GM12801 (cell line): ENCODE data around the gene CHD6.

Experiments
- CTCF ChIP-seq: IDR thresholded peaks from one replicate; pipeline ENCODE4 v1.5.1; 2011; ENCODE audit warnings: control low read depth; ENCODE audit not compliant: insufficient read length; ENCODE audit errors: extremely low read depth

Gene CHD6

GRCh38 chr20:41551011-41551705, 67.0 kb downstream of the CHD6 start:
- TF ChIP-seq CTCF: no peak

DNA sequence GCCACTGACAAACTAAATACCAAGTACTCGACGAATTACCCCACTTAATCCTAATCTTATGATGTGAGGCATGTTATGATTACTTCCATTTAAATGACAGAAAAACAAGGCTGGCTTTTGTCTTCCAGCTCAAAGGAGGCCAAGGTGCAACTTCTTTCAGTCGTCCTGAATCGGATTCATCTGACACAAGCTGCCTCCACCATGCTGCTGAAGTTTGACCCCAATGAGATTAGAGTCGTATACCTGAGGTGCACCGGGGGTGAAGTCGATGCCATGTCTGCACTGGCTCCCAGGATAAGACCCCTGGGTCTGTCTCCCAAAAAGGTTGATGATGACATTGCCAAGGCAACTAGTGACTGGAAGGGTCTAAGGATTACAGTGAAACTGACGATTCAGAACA, 71.0 kb downstream of the CHD6 start:
- TF ChIP-seq CTCF: no peak

- TF ChIP-seq CTCF: no peak
Measured at GRCh38 chr20:41546535-41546934, 71.6 kb downstream of the CHD6 start.

DNA sequence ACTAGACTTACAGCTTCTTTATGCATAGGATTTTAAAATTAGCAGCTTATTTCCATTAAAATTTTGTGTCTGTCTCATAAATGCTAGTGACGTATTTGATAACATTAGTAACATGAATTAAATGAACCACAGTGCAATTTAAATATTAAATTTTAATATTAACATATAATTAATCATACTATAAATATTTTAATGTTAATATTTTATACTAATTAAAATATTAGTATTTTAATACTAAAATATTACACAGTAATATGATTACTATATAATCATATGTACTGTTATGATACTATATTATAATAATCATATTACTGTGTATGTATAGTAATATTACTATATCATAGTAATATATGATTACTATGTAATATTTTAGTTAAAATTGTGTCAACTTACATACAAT, 73.7 kb downstream of the CHD6 start:
- TF ChIP-seq CTCF: no peak

- no peak for TF ChIP-seq CTCF
Measured at GRCh38 chr20:41540918-41541317, 77.3 kb downstream of the CHD6 start.

GRCh38 chr20:41540459-41540858, 77.7 kb downstream of the CHD6 start:
- TF ChIP-seq CTCF: no peak

DNA sequence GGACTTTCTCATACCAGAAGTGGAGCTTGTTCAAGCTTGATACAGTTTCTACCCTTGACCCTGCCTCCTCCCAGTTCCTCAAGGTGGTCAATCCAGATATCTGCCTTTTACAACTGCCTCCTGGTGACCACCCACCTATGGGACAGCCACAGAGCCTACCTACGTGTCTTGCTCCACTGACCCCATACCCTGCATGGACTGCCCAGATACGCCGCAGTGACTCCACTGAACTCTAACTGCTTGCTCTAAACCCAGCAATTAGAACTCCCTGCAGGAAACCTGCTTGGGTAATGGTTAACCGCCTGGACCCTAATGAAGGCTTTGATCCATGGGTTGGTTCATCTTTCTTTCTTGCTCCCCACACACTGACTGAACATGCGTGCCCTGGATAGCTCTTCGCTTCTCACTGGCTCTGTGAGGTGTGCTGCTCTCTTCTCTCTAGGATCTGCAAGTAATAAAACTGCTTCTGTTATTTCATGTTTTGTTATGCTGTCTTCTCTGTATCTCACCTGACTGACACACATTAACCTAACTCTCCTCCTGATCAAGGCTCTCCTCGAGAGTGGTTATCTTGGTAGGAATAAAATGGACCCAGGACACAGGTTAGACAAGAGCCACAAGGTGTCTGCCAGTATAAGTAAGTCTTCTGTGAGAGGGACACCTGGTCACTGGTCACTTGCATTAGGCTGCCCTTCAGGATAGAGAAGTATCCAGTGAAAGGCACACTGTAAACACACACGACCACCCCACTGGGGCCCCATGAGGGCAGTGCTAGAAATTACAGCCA, 79.2 kb downstream of the CHD6 start:
- TF ChIP-seq CTCF: no peak
